Measurements from ENCODE around the gene VPS8. TPM values are rescaled to one million over a fixed set of nuclear protein-coding genes. Genes with fewer than 3 reads are reported as not detected.

VPS8 gene
- total and polyA plus RNA-seq, 5 donors: 10.9 to 39.7 (median 26.9) TPM

- H3K4me1 ChIP-seq (ENCODE audit: control insufficient read depth, insufficient read depth, low read length): no peaks in the 10 kb centered on the region
- intact Hi-C loops (cut with DNase I): no loop called here
- H3K27ac ChIP-seq (ENCODE audit: low read length): no peak overlapping the region
- DNase-seq (no peak), ATAC-seq (no peak)
- no peaks in the 10 kb centered on the region for H3K9me3 ChIP-seq (ENCODE audit: control insufficient read depth, low read length)
- no peak overlapping the region for H3K4me3 ChIP-seq (ENCODE audit: low read length)
- 97% methylated on average over 4 of the region's 4 CpGs for WGBS
- H3K27me3 ChIP-seq (ENCODE audit: control insufficient read depth, insufficient read depth): no peaks in the 10 kb centered on the region
Observed at GRCh38 chr3:184802150-184802549, 9.8 kb upstream of the VPS8 start.

GRCh38 chr3:184804801-184805200 is 7.2 kb upstream of the VPS8 start:
- no peaks in the 10 kb centered on the region for H3K9me3 ChIP-seq (ENCODE audit: control insufficient read depth, low read length)
- no peaks in the 10 kb centered on the region for H3K4me1 ChIP-seq (ENCODE audit: control insufficient read depth, insufficient read depth, low read length)
- WGBS: 96% methylated on average over 1 of the region's 1 CpG
- H3K27ac ChIP-seq (ENCODE audit: low read length): no peak overlapping the region
- intact Hi-C loops (cut with DNase I): no loop called here
- no peak for DNase-seq
- H3K4me3 ChIP-seq (ENCODE audit: low read length): no peak overlapping the region
- H3K27me3 ChIP-seq (ENCODE audit: control insufficient read depth, insufficient read depth): no peaks in the 10 kb centered on the region
- no peak for ATAC-seq

- H3K27ac ChIP-seq (ENCODE audit: low read length): no peak overlapping the region
- H3K4me3 ChIP-seq (ENCODE audit: low read length): no peak overlapping the region
- H3K27me3 ChIP-seq (ENCODE audit: control insufficient read depth, insufficient read depth): no peaks in the 10 kb centered on the region
- H3K9me3 ChIP-seq (ENCODE audit: control insufficient read depth, low read length): no peaks in the 10 kb centered on the region
- H3K4me1 ChIP-seq (ENCODE audit: control insufficient read depth, insufficient read depth, low read length): no peaks in the 10 kb centered on the region
- no peak for DNase-seq
- intact Hi-C loops (cut with DNase I): no loop called here
- WGBS: 62% methylated on average over 3 of the region's 3 CpGs
- ATAC-seq: no peak
Observed at GRCh38 chr3:184805351-184806038, 6.5 kb upstream of the VPS8 start.

- H3K4me3 ChIP-seq (ENCODE audit: low read length): no peak overlapping the region
- DNase-seq (no peak), ATAC-seq (peak in 1 of 2 donors; percentile 10)
- no peaks in the 10 kb centered on the region for H3K4me1 ChIP-seq (ENCODE audit: control insufficient read depth, insufficient read depth, low read length)
- intact Hi-C loops (cut with DNase I): no loop called here
- 79% methylated on average over 5 of the region's 5 CpGs for WGBS
- no peaks in the 10 kb centered on the region for H3K27me3 ChIP-seq (ENCODE audit: control insufficient read depth, insufficient read depth)
- no peak overlapping the region for H3K27ac ChIP-seq (ENCODE audit: low read length)
- no peaks in the 10 kb centered on the region for H3K9me3 ChIP-seq (ENCODE audit: control insufficient read depth, low read length)
Observed at GRCh38 chr3:184806567-184807271, 5.2 kb upstream of the VPS8 start.

GRCh38 chr3:184807549-184807948 is 4.4 kb upstream of the VPS8 start:
- DNase-seq (no peak), ATAC-seq (no peak)
- Histone ChIP-seq H3K27me3 (ENCODE audit: control insufficient read depth, insufficient read depth) (no peaks in the 10 kb centered on the region), H3K9me3 (ENCODE audit: control insufficient read depth, low read length) (no peaks in the 10 kb centered on the region), H3K27ac (ENCODE audit: low read length) (no peak overlapping the region), H3K4me1 (ENCODE audit: control insufficient read depth, insufficient read depth, low read length) (no peaks in the 10 kb centered on the region), H3K4me3 (ENCODE audit: low read length) (no peak overlapping the region)
- WGBS: 88% methylated on average over 3 of the region's 3 CpGs
- intact Hi-C loops (cut with DNase I): no loop called here

GRCh38 chr3:184808021-184808420 is 3.9 kb upstream of the VPS8 start:
- Histone ChIP-seq H3K27ac (ENCODE audit: low read length) (no peak overlapping the region), H3K4me1 (ENCODE audit: control insufficient read depth, insufficient read depth, low read length) (peaks cover 3% of the 10 kb centered on the region), H3K27me3 (ENCODE audit: control insufficient read depth, insufficient read depth) (no peaks in the 10 kb centered on the region), H3K4me3 (ENCODE audit: low read length) (no peak overlapping the region), H3K9me3 (ENCODE audit: control insufficient read depth, low read length) (no peaks in the 10 kb centered on the region)
- intact Hi-C loops (cut with DNase I): no loop called here
- 27% methylated on average over 4 of the region's 4 CpGs for WGBS
- ATAC-seq: no peak
- DNase-seq: no peak

- Histone ChIP-seq H3K4me3 (ENCODE audit: low read length) (no peak overlapping the region), H3K27me3 (ENCODE audit: control insufficient read depth, insufficient read depth) (no peaks in the 10 kb centered on the region), H3K4me1 (ENCODE audit: control insufficient read depth, insufficient read depth, low read length) (peaks cover 3% of the 10 kb centered on the region), H3K9me3 (ENCODE audit: control insufficient read depth, low read length) (no peaks in the 10 kb centered on the region), H3K27ac (ENCODE audit: low read length) (no peak overlapping the region)
- DNase-seq (no peak), ATAC-seq (no peak)
- 89% methylated on average over 3 of the region's 3 CpGs for WGBS
- intact Hi-C loops (cut with DNase I): no loop called here
Observed at GRCh38 chr3:184810146-184810545, 1.8 kb upstream of the VPS8 start.

- Histone ChIP-seq H3K27ac (ENCODE audit: low read length) (no peak overlapping the region), H3K4me3 (ENCODE audit: low read length) (no peak overlapping the region), H3K9me3 (ENCODE audit: control insufficient read depth, low read length) (no peaks in the 10 kb centered on the region), H3K27me3 (ENCODE audit: control insufficient read depth, insufficient read depth) (no peaks in the 10 kb centered on the region), H3K4me1 (ENCODE audit: control insufficient read depth, insufficient read depth, low read length) (peaks cover 3% of the 10 kb centered on the region)
- no peak for DNase-seq
- intact Hi-C loops (cut with DNase I): no loop called here
- no peak for ATAC-seq
- WGBS: 90% methylated on average over 3 of the region's 3 CpGs
Observed at GRCh38 chr3:184811034-184811433, 932 bp upstream of the VPS8 start.

GRCh38 chr3:184811663-184811998 is 335 bp upstream of the VPS8 start:
- Histone ChIP-seq H3K4me1 (ENCODE audit: control insufficient read depth, insufficient read depth, low read length) (peaks cover 3% of the 10 kb centered on the region), H3K9me3 (ENCODE audit: control insufficient read depth, low read length) (no peaks in the 10 kb centered on the region), H3K27me3 (ENCODE audit: control insufficient read depth, insufficient read depth) (no peaks in the 10 kb centered on the region), H3K27ac (ENCODE audit: low read length) (no peak overlapping the region), H3K4me3 (ENCODE audit: low read length) (peak overlapping the region; percentile 80)
- no peak for ATAC-seq
- 0% methylated on average over 3 of the region's 3 CpGs for WGBS
- intact Hi-C loops (cut with DNase I): no loop called here
- DNase-seq: no peak

- ATAC-seq (peak; percentile 30 to 39), DNase-seq (peak; percentile 28 to 66 (median 57))
- Histone ChIP-seq H3K4me3 (ENCODE audit: low read length) (peak overlapping the region; percentile 80), H3K27me3 (ENCODE audit: control insufficient read depth, insufficient read depth) (no peaks in the 10 kb centered on the region), H3K27ac (ENCODE audit: low read length) (no peak overlapping the region), H3K9me3 (ENCODE audit: control insufficient read depth, low read length) (no peaks in the 10 kb centered on the region), H3K4me1 (ENCODE audit: control insufficient read depth, insufficient read depth, low read length) (peaks cover 3% of the 10 kb centered on the region)
- intact Hi-C loops (cut with DNase I): no loop called here
- WGBS: 6% methylated on average over 17 of the region's 17 CpGs
Observed at GRCh38 chr3:184812662-184813042, 686 bp downstream of the VPS8 start.

- peak overlapping the region; percentile 80 for H3K4me3 ChIP-seq (ENCODE audit: low read length)
- H3K4me1 ChIP-seq (ENCODE audit: control insufficient read depth, insufficient read depth, low read length): peaks cover 3% of the 10 kb centered on the region
- no peak overlapping the region for H3K27ac ChIP-seq (ENCODE audit: low read length)
Observed at GRCh38 chr3:184813357-184813756, 1.4 kb downstream of the VPS8 start.

More at GRCh38 chr3:184813357-184813756, 1.4 kb downstream of the VPS8 start:
- Histone ChIP-seq H3K9me3 (ENCODE audit: control insufficient read depth, low read length) (no peaks in the 10 kb centered on the region), H3K27me3 (ENCODE audit: control insufficient read depth, insufficient read depth) (no peaks in the 10 kb centered on the region)
- intact Hi-C loops (cut with DNase I): no loop called here
- DNase-seq (no peak), ATAC-seq (no peak)
- WGBS: 87% methylated on average over 3 of the region's 3 CpGs
